Mononuclear cell (primary cell): ENCODE measurements around the gene IPO8. TPM values are rescaled to one million over a fixed set of nuclear protein-coding genes. Genes with fewer than 3 reads are reported as not detected.
"Not testable (repeated sequence)": the region's sequence is repeated elsewhere in the genome, so short reads cannot be mapped to it uniquely, and the experiment has no call there.

ENCODE experiments used
- H3K27me3 ChIP-seq: 2 replicates; pipeline ENCODE4 v1.6.0; 2011; ENCODE audit warnings: low read length, control low read depth; ENCODE audit not compliant: insufficient read depth
- H3K4me1 ChIP-seq: 2 replicates; pipeline ENCODE4 v1.5.1; 2011; ENCODE audit warnings: mild to moderate bottlenecking, low read length, control low read depth; ENCODE audit not compliant: insufficient read depth
- H3K4me3 ChIP-seq: 2 replicates; pipeline ENCODE4 v1.5.1; 2011; ENCODE audit warnings: mild to moderate bottlenecking, low read length, moderate library complexity
- H3K9me3 ChIP-seq: 2 replicates; pipeline ENCODE4 v1.5.1; 2011; ENCODE audit warnings: low read depth, mild to moderate bottlenecking, control low read depth, low read length
- total RNA-seq: library from RNA; depleted of rRNA; stranded (reverse); fragments of >200 nt; gene quantifications from one replicate; pipeline ENCODE4 v1.2.3, GENCODE V29; 2012

Gene IPO8
- total RNA-seq, 1 donor: 13.7 TPM

- H3K27me3 ChIP-seq: no peaks in the 10 kb centered on the region
- H3K9me3 ChIP-seq: peaks cover 7% of the 10 kb centered on the region
- no peak overlapping the region for H3K4me3 ChIP-seq
- no peaks in the 10 kb centered on the region for H3K4me1 ChIP-seq
Measured at GRCh38 chr12:30599608-30600007, 96.1 kb downstream of the IPO8 start.

- H3K9me3 ChIP-seq: peaks cover 7% of the 10 kb centered on the region
- no peaks in the 10 kb centered on the region for H3K27me3 ChIP-seq
- H3K4me3 ChIP-seq: no peak overlapping the region
- H3K4me1 ChIP-seq: no peaks in the 10 kb centered on the region
Measured at GRCh38 chr12:30598889-30599288, 96.8 kb downstream of the IPO8 start.

- H3K9me3 ChIP-seq: no peaks in the 10 kb centered on the region
- H3K27me3 ChIP-seq: no peaks in the 10 kb centered on the region
- no peaks in the 10 kb centered on the region for H3K4me1 ChIP-seq
- no peak overlapping the region for H3K4me3 ChIP-seq
Measured at GRCh38 chr12:30595742-30596141, 99.9 kb downstream of the IPO8 start.

- Histone ChIP-seq H3K9me3 (no peaks in the 10 kb centered on the region), H3K4me3 (no peak overlapping the region), H3K27me3 (no peaks in the 10 kb centered on the region), H3K4me1 (no peaks in the 10 kb centered on the region)
Measured at GRCh38 chr12:30594509-30594908, 101.2 kb downstream of the IPO8 start.

GRCh38 chr12:30588572-30588971, 107.1 kb downstream of the IPO8 start:
- H3K4me3 ChIP-seq, H3K27me3 ChIP-seq, H3K9me3 ChIP-seq, H3K4me1 ChIP-seq: not testable (repeated sequence)

GRCh38 chr12:30587782-30588181, 107.9 kb downstream of the IPO8 start:
- no peak overlapping the region for H3K4me3 ChIP-seq
- H3K4me1 ChIP-seq: no peaks in the 10 kb centered on the region
- no peaks in the 10 kb centered on the region for H3K9me3 ChIP-seq
- no peaks in the 10 kb centered on the region for H3K27me3 ChIP-seq

- Histone ChIP-seq H3K4me1 (no peaks in the 10 kb centered on the region), H3K27me3 (no peaks in the 10 kb centered on the region), H3K4me3 (no peak overlapping the region), H3K9me3 (no peaks in the 10 kb centered on the region)
Measured at GRCh38 chr12:30585877-30586276, 109.8 kb downstream of the IPO8 start.

GRCh38 chr12:30582943-30583342, 112.7 kb downstream of the IPO8 start:
- Histone ChIP-seq H3K4me3 (no peak overlapping the region), H3K9me3 (no peaks in the 10 kb centered on the region), H3K4me1 (no peaks in the 10 kb centered on the region), H3K27me3 (no peaks in the 10 kb centered on the region)

- Histone ChIP-seq H3K4me3 (no peak overlapping the region), H3K9me3 (no peaks in the 10 kb centered on the region), H3K27me3 (no peaks in the 10 kb centered on the region)
Measured at GRCh38 chr12:30580344-30580743, 115.3 kb downstream of the IPO8 start.

More at GRCh38 chr12:30580344-30580743, 115.3 kb downstream of the IPO8 start:
- no peaks in the 10 kb centered on the region for H3K4me1 ChIP-seq

Other genes with a start within 250 kb of the IPO8 start
- 18.3 TPM for gene CAPRIN2, start 59.1 kb upstream of the IPO8 start, total RNA-seq
- gene TSPAN11, start 230.9 kb upstream of the IPO8 start, total RNA-seq: not detected